ENCODE data around the gene CAV2.

- TF ChIP-seq CTCF (IDR thresholded peaks at IDR 0.05) = no peak
- TF ChIP-seq POLR2A (IDR thresholded peaks at IDR 0.05) = no peak
- TF ChIP-seq EP300 (IDR thresholded peaks at IDR 0.05) = no peak
Observed at GRCh38 chr7:116547347-116547746, 47.8 kb downstream of the CAV2 start.
